Measurements from ENCODE around the gene PCARE. TPM values are rescaled to one million over a fixed set of nuclear protein-coding genes. Genes with fewer than 3 reads are reported as not detected.

Gene PCARE
- total and polyA plus RNA-seq, 2 donors (not counting 1 experiment from before 2014, with no cell fraction given): not detected

DNA sequence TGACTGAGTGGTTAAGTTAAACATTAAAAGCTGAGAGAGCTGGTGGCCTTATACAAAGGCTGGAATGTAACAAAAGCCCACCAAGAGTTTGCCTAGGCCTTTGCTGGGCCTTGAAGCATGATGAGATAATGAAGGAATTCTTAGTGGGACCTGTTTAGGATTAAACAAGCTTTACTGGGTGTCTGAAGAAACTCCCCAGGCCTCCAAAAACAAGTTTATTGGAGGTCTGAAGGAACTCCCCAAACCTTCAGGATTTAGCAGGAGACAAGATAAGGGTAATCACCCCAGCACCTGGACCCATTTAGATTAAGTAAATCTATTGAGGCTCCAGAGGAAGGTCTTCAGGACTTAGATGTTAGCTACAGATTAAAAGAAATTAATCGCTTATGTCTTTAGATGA lies 18.7 kb downstream of the PCARE start:
- Histone ChIP-seq H3K79me2 (ENCODE audit: control insufficient read depth, insufficient read depth, low read length) (no peaks in the 10 kb centered on the region), H3K9me3 (ENCODE audit: control insufficient read depth, insufficient read depth, low read depth, low read length) (no peaks in the 10 kb centered on the region), H3K4me2 (ENCODE audit: extremely low read depth, insufficient read depth, low read length) (no peak overlapping the region), H4K20me1 (ENCODE audit: control insufficient read depth, extremely low read depth, insufficient read depth, low read length) (no peaks in the 10 kb centered on the region), H3K9ac (ENCODE audit: insufficient read depth, low read length) (no peak overlapping the region), H3K27me3 (ENCODE audit: control insufficient read depth, insufficient read depth, low read length) (peaks cover 2% of the 10 kb centered on the region), H3K36me3 (ENCODE audit: control insufficient read depth, insufficient read depth, low read length) (no peaks in the 10 kb centered on the region), H3K4me3 (replicated peaks in 1 of 4; ENCODE audit: control extremely low read depth in 1 of 4, insufficient read depth in 1 of 4, low read depth in 3 of 4, low read length in 4 of 4) (no peak overlapping the region), H2AFZ (ENCODE audit: low read length) (no peak overlapping the region), H3K27ac (ENCODE audit: insufficient read depth, low read length) (no peak overlapping the region), H3K4me1 (ENCODE audit: control insufficient read depth, extremely low read depth, insufficient read depth, low read length) (no peaks in the 10 kb centered on the region)
- no peak for TF ChIP-seq EZH2 (IDR thresholded peaks at IDR 0.05; ENCODE audit: low read length, missing control alignments)
- TF ChIP-seq, protein P1, sequence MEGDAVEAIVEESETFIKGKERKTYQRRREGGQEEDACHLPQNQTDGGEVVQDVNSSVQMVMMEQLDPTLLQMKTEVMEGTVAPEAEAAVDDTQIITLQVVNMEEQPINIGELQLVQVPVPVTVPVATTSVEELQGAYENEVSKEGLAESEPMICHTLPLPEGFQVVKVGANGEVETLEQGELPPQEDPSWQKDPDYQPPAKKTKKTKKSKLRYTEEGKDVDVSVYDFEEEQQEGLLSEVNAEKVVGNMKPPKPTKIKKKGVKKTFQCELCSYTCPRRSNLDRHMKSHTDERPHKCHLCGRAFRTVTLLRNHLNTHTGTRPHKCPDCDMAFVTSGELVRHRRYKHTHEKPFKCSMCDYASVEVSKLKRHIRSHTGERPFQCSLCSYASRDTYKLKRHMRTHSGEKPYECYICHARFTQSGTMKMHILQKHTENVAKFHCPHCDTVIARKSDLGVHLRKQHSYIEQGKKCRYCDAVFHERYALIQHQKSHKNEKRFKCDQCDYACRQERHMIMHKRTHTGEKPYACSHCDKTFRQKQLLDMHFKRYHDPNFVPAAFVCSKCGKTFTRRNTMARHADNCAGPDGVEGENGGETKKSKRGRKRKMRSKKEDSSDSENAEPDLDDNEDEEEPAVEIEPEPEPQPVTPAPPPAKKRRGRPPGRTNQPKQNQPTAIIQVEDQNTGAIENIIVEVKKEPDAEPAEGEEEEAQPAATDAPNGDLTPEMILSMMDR (conservative IDR thresholded peaks at IDR 0.05 in 1 of 2, IDR thresholded peaks at IDR 0.05 in 1 of 2; ENCODE audit: low read depth in 1 of 2, low read length in 2 of 2): no peak
- no peak for DNase-seq (ENCODE audit: low read depth in 2 of 2)

DNA sequence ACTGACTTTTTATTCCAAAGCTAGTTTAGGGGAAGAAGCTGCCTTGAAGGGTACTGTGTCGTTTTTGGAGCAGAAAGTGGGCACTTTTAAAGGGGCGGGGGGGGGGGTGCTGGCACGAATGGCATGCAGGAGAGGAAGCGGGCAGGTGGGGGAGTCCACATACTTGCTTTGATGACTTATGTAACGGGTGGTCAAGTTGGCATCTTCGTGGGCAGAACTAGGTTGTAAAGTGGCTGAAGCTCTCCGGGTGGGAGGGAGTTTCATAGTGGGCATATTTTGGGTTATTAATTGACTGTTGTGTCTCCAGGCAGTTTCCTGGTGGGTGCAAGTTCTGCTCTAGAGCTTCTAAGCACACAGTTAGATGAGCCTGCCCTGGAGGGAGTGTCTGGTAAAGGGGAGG lies 19.9 kb downstream of the PCARE start:
- peaks cover 2% of the 10 kb centered on the region for H3K27me3 ChIP-seq (ENCODE audit: control insufficient read depth, insufficient read depth, low read length)
- no peaks in the 10 kb centered on the region for H4K20me1 ChIP-seq (ENCODE audit: control insufficient read depth, extremely low read depth, insufficient read depth, low read length)
- H3K27ac ChIP-seq (ENCODE audit: insufficient read depth, low read length): no peak overlapping the region
- H2AFZ ChIP-seq (ENCODE audit: low read length): no peak overlapping the region
- H3K4me2 ChIP-seq (ENCODE audit: extremely low read depth, insufficient read depth, low read length): no peak overlapping the region
- no peaks in the 10 kb centered on the region for H3K9me3 ChIP-seq (ENCODE audit: control insufficient read depth, insufficient read depth, low read depth, low read length)
- H3K4me3 ChIP-seq (replicated peaks in 1 of 4; ENCODE audit: control extremely low read depth in 1 of 4, insufficient read depth in 1 of 4, low read depth in 3 of 4, low read length in 4 of 4): no peak overlapping the region
- no peaks in the 10 kb centered on the region for H3K79me2 ChIP-seq (ENCODE audit: control insufficient read depth, insufficient read depth, low read length)
- H3K4me1 ChIP-seq (ENCODE audit: control insufficient read depth, extremely low read depth, insufficient read depth, low read length): no peaks in the 10 kb centered on the region
- DNase-seq (ENCODE audit: low read depth in 2 of 2): no peak
- H3K36me3 ChIP-seq (ENCODE audit: control insufficient read depth, insufficient read depth, low read length): no peaks in the 10 kb centered on the region
- H3K9ac ChIP-seq (ENCODE audit: insufficient read depth, low read length): no peak overlapping the region
- TF ChIP-seq, protein P1 (conservative IDR thresholded peaks at IDR 0.05 in 1 of 2, IDR thresholded peaks at IDR 0.05 in 1 of 2; ENCODE audit: low read depth in 1 of 2, low read length in 2 of 2): no peak
- TF ChIP-seq EZH2 (IDR thresholded peaks at IDR 0.05; ENCODE audit: low read length, missing control alignments): no peak

GRCh38 chr2:29053670-29054400 lies 20.5 kb downstream of the PCARE start:
- Histone ChIP-seq H3K27ac (ENCODE audit: insufficient read depth, low read length) (no peak overlapping the region), H3K4me2 (ENCODE audit: extremely low read depth, insufficient read depth, low read length) (no peak overlapping the region), H3K27me3 (ENCODE audit: control insufficient read depth, insufficient read depth, low read length) (peaks cover 2% of the 10 kb centered on the region), H2AFZ (ENCODE audit: low read length) (no peak overlapping the region), H3K9ac (ENCODE audit: insufficient read depth, low read length) (no peak overlapping the region), H3K79me2 (ENCODE audit: control insufficient read depth, insufficient read depth, low read length) (no peaks in the 10 kb centered on the region), H3K4me1 (ENCODE audit: control insufficient read depth, extremely low read depth, insufficient read depth, low read length) (no peaks in the 10 kb centered on the region), H3K4me3 (replicated peaks in 1 of 4; ENCODE audit: control extremely low read depth in 1 of 4, insufficient read depth in 1 of 4, low read depth in 3 of 4, low read length in 4 of 4) (no peak overlapping the region), H3K36me3 (ENCODE audit: control insufficient read depth, insufficient read depth, low read length) (no peaks in the 10 kb centered on the region), H4K20me1 (ENCODE audit: control insufficient read depth, extremely low read depth, insufficient read depth, low read length) (no peaks in the 10 kb centered on the region), H3K9me3 (ENCODE audit: control insufficient read depth, insufficient read depth, low read depth, low read length) (no peaks in the 10 kb centered on the region)
- TF ChIP-seq, protein P1 (conservative IDR thresholded peaks at IDR 0.05 in 1 of 2, IDR thresholded peaks at IDR 0.05 in 1 of 2; ENCODE audit: low read depth in 1 of 2, low read length in 2 of 2): peak in 1 of 2 donors; percentile 16
- no peak for TF ChIP-seq EZH2 (IDR thresholded peaks at IDR 0.05; ENCODE audit: low read length, missing control alignments)
- no peak for DNase-seq (ENCODE audit: low read depth in 2 of 2)

Data from fibroblast of lung (primary cell).